Naive thymus-derived CD8-positive, alpha-beta T cell (primary cell): ENCODE data around the gene MYO16. TPM values are rescaled to one million over a fixed set of nuclear protein-coding genes. Genes with fewer than 3 reads are reported as not detected.

Experiments
- ATAC-seq, 2 donors: fragments of 150-1000 bp; cut with Tn5 transposase in 1 of 2; sonication (Bioruptor Pico), chemical (Tn5 transposase) in 1 of 2; 1 replicate in 1 of 2; 2 replicates in 1 of 2; pipeline ENCODE4 v1.10.0; 2021; ENCODE audit warnings: mild to moderate bottlenecking in 2 of 2, moderate library complexity in 2 of 2
- POLR2A ChIA-PET: fragments of 350-600 bp; sonication (Branson Sonifier 250); formaldehyde crosslinking; loops from one replicate; lab custom pipeline; 2021; ENCODE audit warnings: antibody characterized with exemption; lab: Charles Lee
- DNase-seq, 10 donors: peaks; one replicate each; pipeline versions ENCODE4 v3.0.0 to v3.0.0-alpha.2; 2020 to 2022
- H3K27ac Mint-ChIP-seq, 10 donors: one replicate each; pipeline ENCODE4 v1.8.0; 2020 to 2022; ENCODE audit warnings: mild to moderate bottlenecking in 10 of 10, mixed read lengths in 10 of 10, moderate library complexity in 4 of 10, inconsistent platforms in 1 of 10
- H3K27me3 Mint-ChIP-seq, 5 donors: one replicate each; pipeline ENCODE4 v1.8.0; 2021 to 2022; ENCODE audit warnings: mixed read lengths in 5 of 5
- H3K36me3 Mint-ChIP-seq, 3 donors: one replicate each; pipeline ENCODE4 v1.8.0; 2020 to 2022; ENCODE audit warnings: mixed read lengths in 3 of 3, mild to moderate bottlenecking in 2 of 3, inconsistent platforms in 1 of 3
- H3K4me1 Mint-ChIP-seq, 4 donors: one replicate each; pipeline ENCODE4 v1.8.0; 2021 to 2022; ENCODE audit warnings: mixed read lengths in 4 of 4
- H3K4me3 Mint-ChIP-seq, 10 donors: one replicate each; pipeline ENCODE4 v1.8.0; 2020 to 2022; ENCODE audit warnings: mild to moderate bottlenecking in 10 of 10, mixed read lengths in 10 of 10, moderate library complexity in 6 of 10, inconsistent platforms in 1 of 10
- H3K9me3 Mint-ChIP-seq, 9 donors: one replicate each; pipeline ENCODE4 v1.8.0; 2020 to 2022; ENCODE audit warnings: mixed read lengths in 9 of 9, mild to moderate bottlenecking in 3 of 9, inconsistent platforms in 1 of 9, moderate library complexity in 1 of 9
- polyA plus RNA-seq, 3 donors: library from polyadenylated mRNA; unstranded; fragments of 300-500 nt; fragmentation: Illumina TruSeq; gene quantifications; one replicate each; pipeline ENCODE4 v1.2.3, GENCODE V29; 2021
- total RNA-seq, 8 experiments: library from RNA in 2 of 8; stranded (reverse) in 2 of 8; gene quantifications; one replicate each; pipeline ENCODE4 v1.2.3 and lab custom pipeline; 2021 to 2026

MYO16 gene
- not detected for total RNA-seq
- not detected for polyA plus RNA-seq
- 0 to 0.17 (median 0) reads per million in 6 experiments for total RNA-seq (lab: John Stamatoyannopoulos, UW)

- H3K36me3 Mint-ChIP-seq = no peaks in the 10 kb centered on the region
- no peak for ATAC-seq
- no peak within 1 kb of the TSS for H3K27ac Mint-ChIP-seq
- no peak for DNase-seq
- H3K27me3 Mint-ChIP-seq = peaks cover 0 to 10% (median 3%) of the 10 kb centered on the region in 5 donors
- POLR2A ChIA-PET = no interaction called here
- H3K9me3 Mint-ChIP-seq = peaks cover 0 to 14% (median 3%) of the 10 kb centered on the region in 9 donors
- no peaks in the 10 kb centered on the region for H3K4me1 Mint-ChIP-seq
- H3K4me3 Mint-ChIP-seq = no peak within 1 kb of the TSS
Observed at GRCh38 chr13:108629181-108629752, at the start of gene MYO16. TSS of gene MYO16 (plus strand) at chr13:108629611. CDS start at chr13:108629845, 234 bp downstream.

- Mint-ChIP-seq H3K27me3 (peaks cover 2 to 30% (median 10%) of the 10 kb centered on the region in 5 donors), H3K9me3 (peaks cover 0 to 15% (median 6%) of the 10 kb centered on the region in 9 donors), H3K4me3 (no peak overlapping the region), H3K36me3 (no peaks in the 10 kb centered on the region), H3K27ac (no peak overlapping the region), H3K4me1 (no peaks in the 10 kb centered on the region)
- ATAC-seq = no peak
- no peak for DNase-seq
- POLR2A ChIA-PET = no interaction called here
Observed at GRCh38 chr13:108586826-108587225, 42.6 kb upstream of the MYO16 start.

GRCh38 chr13:108588516-108588915, 40.9 kb upstream of the MYO16 start:
- Mint-ChIP-seq H3K36me3 (no peaks in the 10 kb centered on the region), H3K4me3 (no peak overlapping the region), H3K27me3 (peaks cover 2 to 20% (median 5%) of the 10 kb centered on the region in 5 donors), H3K9me3 (peaks cover 0 to 15% (median 6%) of the 10 kb centered on the region in 9 donors), H3K4me1 (no peaks in the 10 kb centered on the region), H3K27ac (no peak overlapping the region)
- ATAC-seq = no peak
- POLR2A ChIA-PET = no interaction called here
- DNase-seq = no peak

- ATAC-seq = no peak
- H3K27ac Mint-ChIP-seq = no peak overlapping the region
Observed at GRCh38 chr13:108594153-108594552, 35.3 kb upstream of the MYO16 start.

GRCh38 chr13:108595436-108596274, 33.8 kb upstream of the MYO16 start:
- Mint-ChIP-seq H3K9me3 (peaks cover 0 to 7% (median 0%) of the 10 kb centered on the region in 9 donors), H3K27me3 (peaks cover 0 to 12% (median 3%) of the 10 kb centered on the region in 5 donors), H3K4me3 (no peak overlapping the region), H3K4me1 (no peaks in the 10 kb centered on the region), H3K27ac (no peak overlapping the region), H3K36me3 (no peaks in the 10 kb centered on the region)
- ATAC-seq = no peak
- DNase-seq = no peak
- POLR2A ChIA-PET = no interaction called here

More at GRCh38 chr13:108594153-108594552, 35.3 kb upstream of the MYO16 start:
- POLR2A ChIA-PET = no interaction called here
- peaks cover 0 to 20% (median 4%) of the 10 kb centered on the region in 5 donors for H3K27me3 Mint-ChIP-seq
- H3K4me1 Mint-ChIP-seq = no peaks in the 10 kb centered on the region
- no peaks in the 10 kb centered on the region for H3K36me3 Mint-ChIP-seq
- DNase-seq = no peak
- H3K9me3 Mint-ChIP-seq = no peaks in the 10 kb centered on the region
- H3K4me3 Mint-ChIP-seq = no peak overlapping the region

- POLR2A ChIA-PET = no interaction called here
- Mint-ChIP-seq H3K36me3 (peaks cover 0 to 6% (median 4%) of the 10 kb centered on the region in 3 donors), H3K4me1 (no peaks in the 10 kb centered on the region), H3K4me3 (no peak overlapping the region), H3K9me3 (peaks cover 0 to 18% (median 5%) of the 10 kb centered on the region in 9 donors), H3K27ac (no peak overlapping the region), H3K27me3 (peaks cover 0 to 2% (median 0%) of the 10 kb centered on the region in 5 donors)
- ATAC-seq = no peak
- DNase-seq = no peak
Observed at GRCh38 chr13:108597943-108598342, 31.5 kb upstream of the MYO16 start.

- H3K27ac Mint-ChIP-seq = no peak overlapping the region
- H3K36me3 Mint-ChIP-seq = peaks cover 0 to 14% (median 4%) of the 10 kb centered on the region in 3 donors
- H3K4me3 Mint-ChIP-seq = no peak overlapping the region
- H3K27me3 Mint-ChIP-seq = peaks cover 0 to 9% (median 5%) of the 10 kb centered on the region in 5 donors
- POLR2A ChIA-PET = no interaction called here
- peaks cover 0 to 41% (median 19%) of the 10 kb centered on the region in 9 donors for H3K9me3 Mint-ChIP-seq
- no peak for DNase-seq
- no peaks in the 10 kb centered on the region for H3K4me1 Mint-ChIP-seq
- no peak for ATAC-seq
Observed at GRCh38 chr13:108606424-108606823, 23.0 kb upstream of the MYO16 start.

GRCh38 chr13:108609353-108609752, 20.1 kb upstream of the MYO16 start:
- H3K27me3 Mint-ChIP-seq = peaks cover 0 to 9% (median 5%) of the 10 kb centered on the region in 5 donors
- H3K4me1 Mint-ChIP-seq = no peaks in the 10 kb centered on the region
- DNase-seq = no peak
- H3K27ac Mint-ChIP-seq = no peak overlapping the region
- no peak overlapping the region for H3K4me3 Mint-ChIP-seq
- peaks cover 0 to 8% (median 0%) of the 10 kb centered on the region in 3 donors for H3K36me3 Mint-ChIP-seq
- POLR2A ChIA-PET = no interaction called here
- H3K9me3 Mint-ChIP-seq = peaks cover 0 to 35% (median 15%) of the 10 kb centered on the region in 9 donors
- ATAC-seq = no peak

- Mint-ChIP-seq H3K9me3 (peaks cover 0 to 31% (median 12%) of the 10 kb centered on the region in 9 donors), H3K4me1 (no peaks in the 10 kb centered on the region), H3K4me3 (no peak overlapping the region), H3K27me3 (peaks cover 0 to 9% (median 5%) of the 10 kb centered on the region in 5 donors), H3K36me3 (peaks cover 0 to 8% (median 0%) of the 10 kb centered on the region in 3 donors), H3K27ac (no peak overlapping the region)
- POLR2A ChIA-PET = no interaction called here
- ATAC-seq (no peak), DNase-seq (no peak)
Observed at GRCh38 chr13:108610507-108610906, 18.9 kb upstream of the MYO16 start.

- DNase-seq = no peak
- H3K4me1 Mint-ChIP-seq = no peaks in the 10 kb centered on the region
- POLR2A ChIA-PET = no interaction called here
- H3K27me3 Mint-ChIP-seq = peaks cover 0 to 15% (median 3%) of the 10 kb centered on the region in 5 donors
- no peaks in the 10 kb centered on the region for H3K36me3 Mint-ChIP-seq
- H3K9me3 Mint-ChIP-seq = peaks cover 0 to 8% (median 0%) of the 10 kb centered on the region in 9 donors
- no peak for ATAC-seq
- H3K4me3 Mint-ChIP-seq = no peak overlapping the region
- no peak overlapping the region for H3K27ac Mint-ChIP-seq
Observed at GRCh38 chr13:108615241-108615640, 14.2 kb upstream of the MYO16 start.

GRCh38 chr13:108618233-108618632, 11.2 kb upstream of the MYO16 start:
- DNase-seq (no peak), ATAC-seq (no peak)
- Mint-ChIP-seq H3K27me3 (peaks cover 0 to 23% (median 9%) of the 10 kb centered on the region in 5 donors), H3K4me3 (no peak overlapping the region), H3K27ac (no peak overlapping the region), H3K36me3 (no peaks in the 10 kb centered on the region), H3K4me1 (no peaks in the 10 kb centered on the region), H3K9me3 (peaks cover 0 to 8% (median 0%) of the 10 kb centered on the region in 9 donors)
- POLR2A ChIA-PET = no interaction called here

GRCh38 chr13:108621462-108621861, 7.9 kb upstream of the MYO16 start:
- H3K36me3 Mint-ChIP-seq = no peaks in the 10 kb centered on the region
- DNase-seq (no peak), ATAC-seq (no peak)
- peaks cover 0 to 14% (median 3%) of the 10 kb centered on the region in 9 donors for H3K9me3 Mint-ChIP-seq
- H3K4me3 Mint-ChIP-seq = no peak overlapping the region
- no peak overlapping the region for H3K27ac Mint-ChIP-seq
- POLR2A ChIA-PET = no interaction called here
- peaks cover 0 to 23% (median 9%) of the 10 kb centered on the region in 5 donors for H3K27me3 Mint-ChIP-seq
- H3K4me1 Mint-ChIP-seq = no peaks in the 10 kb centered on the region

- Mint-ChIP-seq H3K36me3 (no peaks in the 10 kb centered on the region), H3K27ac (no peak overlapping the region), H3K4me1 (no peaks in the 10 kb centered on the region), H3K27me3 (peaks cover 0 to 12% (median 8%) of the 10 kb centered on the region in 5 donors), H3K4me3 (no peak overlapping the region), H3K9me3 (peaks cover 0 to 14% (median 3%) of the 10 kb centered on the region in 9 donors)
- no peak for ATAC-seq
- POLR2A ChIA-PET = no interaction called here
- no peak for DNase-seq
Observed at GRCh38 chr13:108624108-108624507, 5.3 kb upstream of the MYO16 start.
